Upper lobe of right lung (tissue), 1 donor: ENCODE results near the gene OGDHL. TPM values are rescaled to one million over a fixed set of nuclear protein-coding genes. Genes with fewer than 3 reads are reported as not detected.

Source experiments
- ATAC-seq: fragments of 200-7000 bp; cut with Tn5 transposase; one replicate; pipeline ENCODE4 v1.9.1; 2020; ENCODE audit warnings: mild to moderate bottlenecking, moderate library complexity
- DNase-seq: peaks from one replicate; pipeline ENCODE4 v3.0.0-alpha.2; 2020
- H3K27ac ChIP-seq: fragments of 200-600 bp; one replicate; pipeline ENCODE4 v1.8.0; 2022
- H3K27me3 ChIP-seq: fragments of 200-600 bp; one replicate; pipeline ENCODE4 v1.8.0; 2022; ENCODE audit warnings: mild to moderate bottlenecking
- H3K36me3 ChIP-seq: fragments of 200-600 bp; one replicate; pipeline ENCODE4 v1.8.0; 2022
- H3K4me1 ChIP-seq: fragments of 200-600 bp; one replicate; pipeline ENCODE4 v1.8.0; 2022
- H3K4me3 ChIP-seq: fragments of 200-600 bp; one replicate; pipeline ENCODE4 v1.8.0; 2022; ENCODE audit warnings: mild to moderate bottlenecking
- H3K9me3 ChIP-seq: fragments of 200-600 bp; one replicate; pipeline ENCODE4 v1.8.0; 2022
- intact Hi-C: fragments of 100-400 bp; cut with DNase I; formaldehyde crosslinking; loops from one replicate; pipeline ENCODE4 v1.11.0; 2022
- total RNA-seq: library from RNA; stranded (reverse); fragmentation: NEBNext Ultra II Directional; extraction: Animal tissue kit (Norgen Biotek cat#: 25700); gene quantifications from one replicate; pipeline ENCODE4 v1.2.1, GENCODE V29; 2021
- TF ChIP-seq, protein P1 (sequence below): fragments of 200-600 bp; IDR thresholded peaks from one replicate; pipeline ENCODE4 v1.8.0; 2022; ENCODE audit warnings: antibody characterized with exemption
- donor health status: DM: no; HTN: yes; CAD: no; lungs with severe emphysema.

The OGDHL gene
- total RNA-seq, 1 donor from 2014 or later, result 0.69 TPM

DNA sequence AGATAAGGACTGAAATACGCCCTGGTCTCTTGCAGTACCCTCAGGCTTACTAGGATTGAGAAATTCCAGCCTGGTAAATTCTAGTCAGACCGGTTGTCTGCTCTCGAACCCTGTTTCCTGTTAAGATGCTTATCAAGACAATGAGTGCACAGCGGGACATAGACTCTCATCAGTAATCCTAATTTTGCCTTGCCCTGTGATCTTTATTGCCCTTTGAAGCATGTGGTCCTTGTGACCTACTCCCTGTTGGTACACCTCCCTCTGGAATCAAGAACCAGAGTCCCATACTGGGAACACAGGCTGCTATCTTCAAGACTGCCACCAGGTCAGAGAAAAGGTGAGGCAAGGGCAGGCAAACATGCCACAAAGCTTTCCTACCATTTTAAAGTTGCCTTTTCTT, 75.5 kb downstream of the OGDHL start:
- Histone ChIP-seq H3K27ac (no peak overlapping the region), H3K36me3 (no peaks in the 10 kb centered on the region), H3K9me3 (no peaks in the 10 kb centered on the region), H3K4me3 (no peak overlapping the region), H3K27me3 (peaks cover 25% of the 10 kb centered on the region), H3K4me1 (no peaks in the 10 kb centered on the region)
- intact Hi-C loops, result no loop called here
- TF ChIP-seq, protein P1, sequence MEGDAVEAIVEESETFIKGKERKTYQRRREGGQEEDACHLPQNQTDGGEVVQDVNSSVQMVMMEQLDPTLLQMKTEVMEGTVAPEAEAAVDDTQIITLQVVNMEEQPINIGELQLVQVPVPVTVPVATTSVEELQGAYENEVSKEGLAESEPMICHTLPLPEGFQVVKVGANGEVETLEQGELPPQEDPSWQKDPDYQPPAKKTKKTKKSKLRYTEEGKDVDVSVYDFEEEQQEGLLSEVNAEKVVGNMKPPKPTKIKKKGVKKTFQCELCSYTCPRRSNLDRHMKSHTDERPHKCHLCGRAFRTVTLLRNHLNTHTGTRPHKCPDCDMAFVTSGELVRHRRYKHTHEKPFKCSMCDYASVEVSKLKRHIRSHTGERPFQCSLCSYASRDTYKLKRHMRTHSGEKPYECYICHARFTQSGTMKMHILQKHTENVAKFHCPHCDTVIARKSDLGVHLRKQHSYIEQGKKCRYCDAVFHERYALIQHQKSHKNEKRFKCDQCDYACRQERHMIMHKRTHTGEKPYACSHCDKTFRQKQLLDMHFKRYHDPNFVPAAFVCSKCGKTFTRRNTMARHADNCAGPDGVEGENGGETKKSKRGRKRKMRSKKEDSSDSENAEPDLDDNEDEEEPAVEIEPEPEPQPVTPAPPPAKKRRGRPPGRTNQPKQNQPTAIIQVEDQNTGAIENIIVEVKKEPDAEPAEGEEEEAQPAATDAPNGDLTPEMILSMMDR, result no peak
- DNase-seq (no peak), ATAC-seq (no peak)

Other genes with a start within 250 kb of the OGDHL start
- gene ERCC6, start 223.2 kb downstream of the OGDHL start, total RNA-seq, result 33.9 TPM
- not detected for gene SLC18A3, start 152.0 kb downstream of the OGDHL start, total RNA-seq
- gene CHAT, start 148.3 kb downstream of the OGDHL start, total RNA-seq, result not detected
- gene C10orf53, start 82.7 kb downstream of the OGDHL start, total RNA-seq, result not detected
- 22.2 TPM for gene PARG, start 179.7 kb upstream of the OGDHL start, total RNA-seq
- gene TIMM23B, start 179.7 kb upstream of the OGDHL start, total RNA-seq, result 15.3 TPM
- gene AGAP6, start 226.1 kb upstream of the OGDHL start, total RNA-seq, result 15.7 TPM